Mammary epithelial cell (primary cell): ENCODE data around the gene STK38L.

Experiments
- EZH2 ChIP-seq: IDR thresholded peaks from 2 replicates; pipeline ENCODE4 v1.6.1; 2012; ENCODE audit warnings: low read length, inconsistent platforms, borderline replicate concordance
- TF ChIP-seq, protein P1 (sequence below), 2 donors: IDR thresholded peaks in 1 of 2; conservative IDR thresholded peaks in 1 of 2; 2 replicates each; pipeline ENCODE4 v1.5.1; 2011 to 2012; ENCODE audit warnings: inconsistent platforms in 2 of 2, low read length in 2 of 2, mild to moderate bottlenecking in 2 of 2, control low read depth in 1 of 2, low read depth in 1 of 2; ENCODE audit not compliant: insufficient read depth in 1 of 2; ENCODE audit errors: extremely low read depth in 1 of 2

GRCh38 chr12:27361372-27361771 lies 117.3 kb downstream of the STK38L start:
- TF ChIP-seq, protein P1, sequence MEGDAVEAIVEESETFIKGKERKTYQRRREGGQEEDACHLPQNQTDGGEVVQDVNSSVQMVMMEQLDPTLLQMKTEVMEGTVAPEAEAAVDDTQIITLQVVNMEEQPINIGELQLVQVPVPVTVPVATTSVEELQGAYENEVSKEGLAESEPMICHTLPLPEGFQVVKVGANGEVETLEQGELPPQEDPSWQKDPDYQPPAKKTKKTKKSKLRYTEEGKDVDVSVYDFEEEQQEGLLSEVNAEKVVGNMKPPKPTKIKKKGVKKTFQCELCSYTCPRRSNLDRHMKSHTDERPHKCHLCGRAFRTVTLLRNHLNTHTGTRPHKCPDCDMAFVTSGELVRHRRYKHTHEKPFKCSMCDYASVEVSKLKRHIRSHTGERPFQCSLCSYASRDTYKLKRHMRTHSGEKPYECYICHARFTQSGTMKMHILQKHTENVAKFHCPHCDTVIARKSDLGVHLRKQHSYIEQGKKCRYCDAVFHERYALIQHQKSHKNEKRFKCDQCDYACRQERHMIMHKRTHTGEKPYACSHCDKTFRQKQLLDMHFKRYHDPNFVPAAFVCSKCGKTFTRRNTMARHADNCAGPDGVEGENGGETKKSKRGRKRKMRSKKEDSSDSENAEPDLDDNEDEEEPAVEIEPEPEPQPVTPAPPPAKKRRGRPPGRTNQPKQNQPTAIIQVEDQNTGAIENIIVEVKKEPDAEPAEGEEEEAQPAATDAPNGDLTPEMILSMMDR (conservative IDR thresholded peaks at IDR 0.05 in 1 of 2, IDR thresholded peaks at IDR 0.05 in 1 of 2; ENCODE audit: extremely low read depth in 1 of 2, insufficient read depth in 1 of 2, low read depth in 1 of 2, low read length in 2 of 2), result no peak
- TF ChIP-seq EZH2, result no peak
